Fibroblast of skin of right quadriceps (primary cell): Measurements from ENCODE around the gene TMEM270.

Experiments used
- DNase-seq: peaks from one replicate; pipeline ENCODE4 v3.0.0-alpha.2; 2013

The TMEM270 gene

DNA sequence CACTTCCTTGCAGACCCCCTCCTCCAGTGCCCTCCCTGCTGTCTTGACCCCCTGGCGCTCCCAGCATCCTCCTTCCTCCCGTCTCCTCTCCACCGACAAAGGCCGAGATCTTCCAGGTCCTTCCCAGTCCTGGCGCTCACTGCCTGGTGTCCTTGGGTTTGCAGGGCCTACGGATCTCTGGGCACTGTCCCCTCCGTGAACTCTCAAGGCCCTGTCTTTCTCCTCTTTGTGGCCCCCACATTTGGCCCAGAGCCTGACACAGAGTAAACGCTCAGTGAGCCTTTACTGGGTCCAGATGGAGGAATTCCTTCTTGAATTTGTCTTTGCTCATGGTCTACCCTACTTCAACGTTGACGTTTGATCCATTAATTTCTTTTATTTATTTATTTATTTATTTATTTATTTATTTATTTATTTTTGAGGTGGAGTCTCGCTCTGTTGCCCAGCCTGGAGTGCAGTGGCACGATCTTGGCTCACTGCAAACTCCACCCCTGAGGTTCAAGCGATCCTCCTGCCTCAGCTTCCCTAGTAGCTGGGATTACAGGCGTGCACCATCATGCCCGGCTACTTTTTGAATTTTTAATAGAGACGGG, 29.7 kb downstream of the TMEM270 start:
- DNase-seq, result no peak

DNA sequence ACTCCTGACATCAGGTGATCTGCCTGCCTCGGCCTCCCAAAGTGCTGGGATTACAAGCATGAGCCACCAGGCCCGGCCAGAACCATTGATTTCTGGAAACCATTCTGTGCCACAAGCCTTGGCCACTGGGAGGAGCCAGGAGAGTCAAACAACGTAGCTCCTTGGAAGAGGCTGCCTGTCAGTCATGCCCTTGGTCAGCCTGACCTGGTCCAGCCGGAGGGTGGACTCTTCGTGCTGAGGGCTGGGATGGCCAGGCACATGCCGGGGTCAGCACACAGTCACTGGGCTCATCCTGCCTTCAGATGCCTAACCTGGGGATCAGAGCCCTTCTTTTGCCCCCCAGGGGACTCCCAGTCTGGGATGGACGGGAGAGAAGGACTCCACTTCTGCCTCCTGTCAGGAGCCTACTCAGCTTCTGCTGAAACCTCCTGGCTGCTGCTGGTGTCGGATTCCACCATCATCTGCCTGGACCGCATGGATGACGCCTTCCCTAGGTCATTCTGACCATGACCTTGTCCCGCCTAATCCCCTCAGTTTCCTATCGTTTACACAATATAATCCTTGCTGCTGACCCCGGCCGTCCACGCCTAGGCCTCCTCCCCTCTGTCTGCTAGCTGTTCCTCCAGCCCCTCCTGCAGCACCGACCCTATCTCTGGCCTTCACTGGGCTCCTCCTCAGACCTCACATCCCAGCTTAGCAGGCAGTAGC, 30.4 kb downstream of the TMEM270 start:
- no peak for DNase-seq

DNA sequence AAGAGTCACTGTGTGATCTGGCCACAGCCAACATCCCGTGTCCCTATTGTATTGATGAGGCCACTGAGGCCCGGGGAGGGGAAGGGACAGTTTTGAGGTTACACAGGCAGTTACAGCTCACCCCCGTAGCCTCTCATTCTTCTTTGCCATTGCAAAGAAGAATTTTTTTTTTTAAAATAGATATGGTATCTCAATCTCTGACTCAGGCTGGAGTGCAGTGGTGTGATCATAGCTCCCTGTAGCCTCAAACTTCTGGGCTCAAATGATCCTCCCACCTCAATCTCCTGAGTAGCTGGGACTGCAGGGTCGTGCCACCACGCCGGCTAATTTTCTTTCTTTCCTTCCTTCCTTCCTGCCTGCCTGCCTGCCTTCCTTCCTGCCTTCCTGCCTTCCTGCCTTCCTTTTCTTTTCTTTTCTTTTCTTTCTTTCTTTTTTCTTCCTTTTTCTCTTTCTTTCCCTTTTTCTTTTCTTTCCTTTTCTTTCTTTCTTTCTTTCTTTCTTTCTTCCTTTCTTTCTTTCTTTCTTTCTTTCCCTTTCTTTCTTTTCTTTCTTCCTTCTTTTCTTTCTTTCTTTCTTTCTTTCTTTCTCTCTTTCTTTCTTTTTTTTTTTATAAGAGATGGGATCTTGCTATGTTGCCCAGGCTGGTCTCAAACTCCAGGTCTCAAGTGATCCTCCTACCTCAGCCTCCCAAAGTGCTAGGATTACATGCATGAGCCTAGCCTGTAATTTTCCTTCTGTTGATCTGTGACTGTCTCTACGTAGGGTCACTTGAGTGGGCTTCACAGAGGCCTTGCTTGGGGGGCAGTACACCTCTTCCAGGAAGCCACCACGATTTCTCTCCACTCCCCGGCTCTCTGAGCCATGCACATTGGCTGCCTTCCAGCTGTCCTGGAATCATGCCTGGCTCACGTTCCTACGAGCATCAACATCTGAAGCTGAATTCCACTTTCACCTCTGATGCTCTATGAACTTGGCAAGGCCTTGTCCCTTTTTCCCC, 31.3 kb downstream of the TMEM270 start:
- DNase-seq, result peak; percentile 80

DNA sequence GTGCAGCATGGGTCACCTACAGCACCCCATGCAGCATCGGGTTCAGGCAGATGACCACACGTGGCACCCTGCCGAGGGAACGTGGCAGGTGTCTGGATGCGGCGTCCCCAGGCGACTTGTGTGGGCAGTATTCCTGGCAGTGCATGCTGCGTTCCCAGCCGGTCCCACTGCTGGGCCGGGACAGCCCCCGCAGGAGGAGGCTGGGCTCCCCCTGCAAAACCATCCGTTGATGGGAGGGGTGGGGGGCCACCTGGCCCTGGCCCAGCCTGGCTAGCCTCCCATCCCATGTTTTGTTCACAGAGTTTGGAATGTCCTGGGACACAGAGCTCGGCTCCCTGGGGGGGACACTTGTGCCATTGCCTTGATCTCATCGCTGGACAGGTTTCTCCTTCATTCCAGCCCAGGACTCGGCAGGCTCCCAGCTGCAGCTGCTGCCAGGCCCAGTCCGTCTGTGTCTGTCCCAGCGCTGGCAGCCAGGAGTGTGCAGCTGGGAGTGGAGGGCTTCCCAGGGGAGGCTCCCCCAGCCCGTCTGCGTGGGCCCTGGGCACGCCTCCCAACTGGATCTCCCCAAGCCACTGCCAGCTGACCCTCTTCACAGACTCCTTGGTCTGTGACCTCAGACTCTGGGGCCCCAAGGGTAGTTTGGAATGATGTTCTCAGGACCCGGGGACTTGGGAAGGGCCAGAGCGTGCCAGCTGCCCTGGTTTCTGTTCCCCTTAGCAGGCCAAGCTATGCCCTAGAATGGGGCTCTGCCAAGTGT, 32.6 kb downstream of the TMEM270 start:
- no peak for DNase-seq

DNA sequence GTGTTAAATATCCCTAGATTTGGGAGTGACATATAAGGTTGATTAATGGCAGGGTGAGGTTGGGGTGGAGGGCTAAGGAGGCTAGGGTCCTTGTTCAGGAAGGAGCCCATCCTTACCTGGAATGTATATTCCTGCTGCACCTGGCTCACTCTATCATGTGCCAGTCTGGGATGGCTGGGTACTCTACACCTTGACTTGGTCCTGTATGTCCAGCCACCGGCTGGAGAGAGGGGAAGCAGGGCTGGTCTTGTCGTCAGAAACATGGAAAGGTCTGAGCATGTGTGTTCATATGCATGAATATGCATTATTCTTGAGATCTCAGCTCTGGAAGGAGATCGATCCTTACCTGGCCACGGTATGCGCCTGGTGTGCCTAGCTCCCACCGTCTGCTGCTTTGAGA, 33.2 kb downstream of the TMEM270 start:
- DNase-seq, result no peak

DNA sequence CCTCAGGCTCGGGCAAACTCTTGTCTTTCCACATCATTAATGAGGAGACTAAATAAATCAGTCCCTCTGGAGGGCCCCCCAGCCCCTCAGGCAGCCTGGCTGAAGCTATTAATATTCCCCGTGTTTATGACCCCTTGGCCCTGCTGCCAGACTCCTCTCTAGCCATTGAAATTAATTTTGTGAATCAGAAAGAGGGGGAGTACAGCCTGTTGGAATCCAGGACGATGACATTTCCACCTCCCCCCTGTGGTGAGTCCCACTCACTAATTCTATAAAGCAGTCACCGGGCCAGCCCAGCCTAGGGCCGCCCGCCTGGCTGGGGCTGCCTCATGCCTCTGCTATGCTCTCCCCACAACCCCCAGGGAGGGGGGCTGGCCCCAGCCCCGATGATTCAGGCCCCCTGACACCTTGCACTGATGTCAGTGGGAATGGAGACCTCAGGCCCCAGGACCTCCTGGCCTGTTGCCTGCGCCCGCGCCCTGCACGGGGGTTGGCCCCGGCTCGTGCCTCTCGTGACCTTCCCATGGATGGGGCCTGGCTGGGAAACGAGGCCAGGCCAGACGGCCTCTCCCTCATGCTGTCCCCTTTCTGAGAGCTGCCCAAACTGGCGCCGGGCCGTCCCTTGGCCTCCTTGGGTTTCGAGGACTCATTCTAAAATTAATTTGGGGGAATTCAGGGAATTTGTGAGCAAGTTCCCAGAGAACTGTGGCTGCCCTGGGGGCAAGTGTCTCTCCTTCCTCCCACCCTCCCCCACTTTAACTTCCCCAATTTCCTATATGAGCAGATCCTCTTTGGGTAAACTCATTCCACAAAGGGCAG, 34.0 kb downstream of the TMEM270 start:
- peak; percentile 99 for DNase-seq

DNA sequence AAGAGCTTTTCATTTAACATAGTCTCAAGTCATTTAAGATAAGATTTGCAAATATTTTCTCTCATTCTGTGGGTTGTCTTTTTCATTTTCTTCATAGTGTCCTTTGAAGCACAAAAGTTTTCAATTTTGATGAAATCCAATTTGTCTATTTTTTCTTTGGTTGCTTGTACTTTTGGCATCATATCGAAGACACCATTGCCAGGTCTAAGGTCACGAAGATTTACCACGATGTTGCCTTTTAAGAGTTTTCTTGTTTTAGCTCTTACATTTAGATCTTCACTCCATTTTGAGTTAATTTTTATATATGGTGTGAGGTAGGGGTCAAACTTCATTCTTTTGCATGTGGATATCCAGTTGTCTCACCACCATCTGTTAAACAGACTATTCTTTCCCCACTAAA, 34.7 kb downstream of the TMEM270 start:
- DNase-seq, result no peak

DNA sequence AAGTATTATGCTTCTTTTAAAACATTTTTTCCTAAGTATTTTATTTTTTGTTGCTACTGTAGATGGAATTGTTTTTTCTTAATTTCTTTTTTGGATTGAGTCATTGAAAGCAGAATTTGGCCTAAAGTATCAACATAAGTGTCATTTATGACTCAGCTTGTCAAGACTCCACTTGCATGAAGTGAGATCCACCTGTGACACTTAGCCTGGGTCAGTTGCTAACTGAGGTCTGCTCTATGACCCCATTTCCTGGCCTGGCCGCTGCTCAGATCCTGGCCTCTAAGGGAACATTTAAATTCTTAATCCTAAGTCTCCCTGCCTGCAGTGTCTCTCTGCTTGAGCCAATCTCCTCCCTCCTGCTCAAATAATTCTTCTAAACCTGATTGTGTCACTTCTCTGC, 35.5 kb downstream of the TMEM270 start:
- DNase-seq, result no peak

DNA sequence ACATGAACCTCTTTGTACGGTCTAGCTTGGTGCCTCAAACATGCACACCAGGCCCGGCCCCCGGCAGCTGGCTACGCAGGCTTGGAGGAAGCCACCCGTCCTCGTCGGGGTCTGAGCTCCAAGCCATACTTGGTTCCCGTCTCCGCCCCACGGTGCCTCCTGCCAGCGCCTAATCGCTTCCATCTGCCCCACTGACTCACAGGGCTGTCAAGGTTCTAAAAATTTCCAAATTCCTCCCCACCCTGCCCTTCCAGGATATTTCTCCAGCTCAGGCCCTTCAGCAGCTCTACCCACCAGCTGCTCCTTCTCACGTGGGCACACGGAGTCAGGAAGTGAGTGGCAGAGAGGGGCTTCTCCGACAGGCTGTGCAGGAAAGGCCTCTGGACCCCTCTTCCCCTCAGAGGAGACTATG, 38.8 kb downstream of the TMEM270 start:
- DNase-seq, result peak; percentile 96

DNA sequence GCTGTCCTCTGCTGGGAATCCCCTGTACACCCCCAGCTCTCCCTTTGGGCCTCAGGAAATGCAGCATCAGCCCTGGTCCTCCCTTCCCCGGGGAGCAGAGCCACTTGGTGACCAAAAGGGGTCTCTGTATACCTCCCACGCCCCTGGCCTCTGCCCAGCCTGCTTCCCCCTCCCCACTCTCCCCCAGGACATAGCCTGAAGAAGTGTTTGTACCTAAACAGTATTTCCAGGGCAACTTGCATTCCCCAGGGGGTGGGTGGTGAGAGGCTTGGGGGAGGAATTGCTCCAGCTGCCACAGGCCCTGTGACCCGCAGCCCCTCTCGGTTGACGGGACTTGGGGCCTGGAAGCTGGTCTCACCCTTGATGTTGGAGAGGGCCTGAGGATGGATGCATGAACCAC, 39.3 kb downstream of the TMEM270 start:
- peak; percentile 53 for DNase-seq

DNA sequence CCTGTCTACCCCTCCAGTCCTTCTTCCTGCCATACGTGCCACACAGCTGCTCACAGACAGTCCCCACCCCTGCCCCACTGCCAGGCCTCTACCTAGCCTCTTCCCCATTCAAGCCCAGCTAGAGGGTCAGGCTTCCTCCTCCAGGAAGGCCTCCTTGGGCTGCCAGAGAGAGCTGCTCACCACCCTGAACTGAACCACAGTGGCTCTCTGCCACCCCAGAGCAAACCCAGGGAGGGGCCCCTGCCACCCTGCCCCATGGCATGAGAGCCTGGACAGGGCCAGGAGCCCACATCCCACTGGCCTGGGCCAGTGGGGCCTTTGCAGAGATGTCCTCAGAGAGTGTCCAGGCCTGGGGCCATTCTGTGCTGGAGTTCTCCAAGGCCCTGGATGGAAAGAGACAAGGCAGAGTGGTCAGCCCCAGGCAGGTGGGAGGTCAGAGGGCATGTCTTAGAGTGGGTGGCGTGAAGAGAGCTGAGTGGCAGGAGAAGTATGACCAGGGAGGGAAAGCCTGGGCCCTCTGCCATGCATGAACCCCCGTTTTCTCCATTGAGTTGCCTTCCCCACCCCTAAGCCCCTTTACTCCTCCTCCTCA, 40.4 kb downstream of the TMEM270 start:
- DNase-seq, result no peak

DNA sequence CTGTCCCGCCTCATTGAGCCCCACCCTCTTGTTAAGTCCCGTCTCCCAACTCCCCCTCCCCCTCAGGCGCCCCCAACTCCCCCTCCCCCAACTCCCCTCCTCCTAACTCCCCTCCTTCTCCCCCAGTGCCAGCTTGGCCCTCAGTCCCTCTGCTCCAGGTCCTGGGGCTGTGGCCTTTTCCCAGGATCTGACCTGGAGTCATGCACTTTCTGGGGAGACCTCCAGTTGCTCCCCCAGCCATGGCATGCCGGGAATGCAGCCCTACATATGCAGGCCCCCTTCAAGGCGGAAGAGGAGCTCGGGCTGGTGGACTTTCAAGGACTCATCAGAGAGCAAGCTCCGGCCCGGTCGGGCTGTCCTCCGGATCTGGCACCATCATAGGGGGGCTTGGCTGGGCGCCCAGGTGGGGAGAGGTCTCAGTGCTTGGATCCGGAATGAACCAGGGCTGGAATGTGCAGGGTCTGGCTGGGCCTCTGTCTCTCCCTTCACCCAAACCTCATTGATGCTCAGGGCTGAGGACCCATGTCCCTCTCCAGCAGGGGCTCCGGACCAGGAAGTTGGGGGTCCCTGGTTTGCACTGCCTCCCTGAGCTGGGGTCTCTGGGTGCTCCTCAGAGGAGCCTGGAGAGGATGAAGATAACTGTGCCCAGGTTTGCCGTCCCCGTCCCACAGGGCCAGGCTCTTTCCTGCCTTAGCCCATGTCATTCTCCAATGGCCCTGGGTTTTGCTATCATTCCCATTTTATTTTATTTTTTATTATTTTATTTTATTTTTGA, 41.1 kb downstream of the TMEM270 start:
- no peak for DNase-seq

DNA sequence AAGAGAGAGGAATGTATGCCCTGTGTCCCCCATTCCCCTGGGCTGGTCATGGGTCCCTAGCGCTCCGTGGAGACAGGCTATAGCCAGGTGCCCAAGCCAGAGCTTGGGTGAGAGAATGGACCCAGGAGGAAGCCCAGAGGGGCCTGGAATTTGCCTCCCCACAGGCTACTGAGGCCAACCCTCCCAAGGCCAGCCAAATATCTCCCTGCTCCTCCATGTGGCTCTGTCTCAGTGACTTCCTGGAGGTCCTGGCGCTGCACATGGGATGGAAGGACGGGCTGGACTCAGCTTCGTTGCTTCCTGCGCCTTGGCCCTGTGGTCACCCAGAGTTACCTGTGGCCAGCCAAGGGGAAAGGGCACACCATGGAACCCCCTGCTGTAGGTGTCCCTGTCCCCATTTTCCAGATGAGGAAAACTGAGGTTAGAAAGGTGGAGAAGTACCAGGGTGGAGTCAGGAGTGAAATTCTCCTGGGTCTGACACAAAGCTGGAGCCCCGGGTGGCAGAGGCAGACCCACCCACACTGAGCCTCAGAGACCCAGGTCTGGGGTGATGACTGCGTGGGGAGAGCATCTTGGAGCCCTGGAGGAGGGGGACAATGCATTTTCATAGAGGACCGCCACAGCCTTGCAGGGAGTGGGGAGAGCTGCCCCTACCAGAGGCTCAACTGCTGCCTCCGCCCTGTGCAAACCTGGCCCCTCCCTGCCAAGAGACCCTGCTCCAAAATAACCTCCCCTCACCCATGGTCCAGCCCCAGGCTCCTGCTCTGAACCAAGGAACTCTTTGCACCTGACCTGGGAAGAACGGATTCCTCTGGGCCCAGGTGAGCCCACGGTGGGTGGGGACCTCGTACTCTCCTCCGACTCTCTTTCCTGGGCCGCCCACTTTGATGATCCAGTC, 42.6 kb downstream of the TMEM270 start:
- no peak for DNase-seq

DNA sequence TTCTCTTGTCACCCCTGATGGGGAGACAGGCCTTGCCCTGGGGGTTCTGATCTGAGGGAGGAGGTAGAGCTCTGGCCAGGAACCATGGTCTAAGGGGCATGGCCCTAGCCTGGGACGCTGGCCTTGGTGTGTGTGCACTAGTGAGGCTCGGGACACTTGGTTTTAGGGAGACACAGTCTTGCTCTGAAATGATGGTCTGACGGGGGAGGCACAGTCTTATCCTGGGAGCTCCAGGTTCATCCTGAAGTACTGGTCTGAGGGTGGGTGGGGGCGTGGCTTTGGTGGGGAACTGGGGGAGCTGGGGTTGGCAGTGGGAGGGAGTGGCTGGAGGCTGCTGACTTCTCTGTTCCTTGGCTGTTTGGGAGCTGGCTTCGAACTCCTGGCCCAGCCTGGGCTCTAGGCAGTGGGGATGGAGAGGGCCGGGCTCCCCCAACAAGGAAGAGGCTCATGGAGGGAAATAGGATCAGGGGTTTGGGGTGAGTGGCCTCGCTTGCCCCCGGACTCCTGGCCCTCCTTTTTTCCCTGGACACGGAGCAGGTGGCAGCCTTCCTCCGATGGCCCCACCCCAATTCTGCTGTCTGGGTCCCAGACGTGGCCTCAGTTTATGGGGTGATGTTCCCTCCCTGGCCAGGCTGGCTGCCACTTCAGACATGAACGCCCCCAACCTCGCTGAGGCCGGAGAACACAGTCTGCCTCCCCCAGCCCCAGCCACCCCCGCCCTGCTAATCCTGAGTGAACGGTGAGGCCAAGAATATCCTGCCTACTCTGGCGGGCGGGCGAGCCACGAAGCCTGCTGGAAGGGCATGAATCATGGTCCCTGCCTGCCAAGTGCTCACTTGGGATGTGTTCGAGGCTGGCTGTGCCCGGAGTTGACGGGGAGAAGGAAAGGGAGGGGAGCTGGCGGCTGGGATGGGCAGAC, 43.5 kb downstream of the TMEM270 start:
- peak; percentile 58 for DNase-seq

DNA sequence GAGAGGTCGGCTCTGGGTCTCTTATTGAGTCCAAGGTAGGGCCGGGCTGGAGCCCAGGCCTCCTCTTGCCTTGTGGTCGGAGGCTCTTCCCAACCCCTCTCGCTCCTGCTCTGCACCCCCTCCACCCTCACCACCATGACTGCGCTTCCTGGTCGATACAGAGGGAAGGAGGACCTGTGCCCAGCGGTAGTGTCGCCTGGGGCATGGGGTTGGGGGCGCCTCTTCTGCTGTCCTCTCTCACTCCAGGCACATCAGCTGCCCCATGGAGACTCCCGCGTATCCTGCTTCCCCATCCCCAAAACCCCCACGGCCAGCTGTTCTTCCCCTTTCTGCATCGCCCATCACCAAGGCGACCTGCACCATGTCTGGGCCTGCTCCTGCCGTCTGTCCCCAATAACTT, 44.4 kb downstream of the TMEM270 start:
- DNase-seq, result no peak

DNA sequence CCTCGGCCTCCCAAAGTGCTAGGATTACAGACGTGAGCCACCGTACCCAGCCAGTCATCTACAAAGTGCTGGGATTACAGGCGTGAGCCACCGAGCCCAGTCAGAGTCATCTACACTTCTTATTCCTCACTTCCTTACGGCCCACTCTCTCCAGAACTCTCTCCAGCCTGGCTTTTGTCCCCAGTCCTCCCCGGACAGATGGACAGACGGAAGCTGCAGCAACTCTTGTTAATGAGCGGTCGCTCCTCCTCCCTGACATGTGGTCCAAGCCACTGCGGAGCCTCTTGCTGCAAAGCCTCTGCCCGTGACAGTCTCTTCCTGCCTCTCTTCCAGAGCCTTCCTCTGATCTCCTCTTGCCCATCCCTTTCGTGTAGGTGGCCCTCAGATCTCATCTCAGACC, 45.9 kb downstream of the TMEM270 start:
- DNase-seq, result no peak

DNA sequence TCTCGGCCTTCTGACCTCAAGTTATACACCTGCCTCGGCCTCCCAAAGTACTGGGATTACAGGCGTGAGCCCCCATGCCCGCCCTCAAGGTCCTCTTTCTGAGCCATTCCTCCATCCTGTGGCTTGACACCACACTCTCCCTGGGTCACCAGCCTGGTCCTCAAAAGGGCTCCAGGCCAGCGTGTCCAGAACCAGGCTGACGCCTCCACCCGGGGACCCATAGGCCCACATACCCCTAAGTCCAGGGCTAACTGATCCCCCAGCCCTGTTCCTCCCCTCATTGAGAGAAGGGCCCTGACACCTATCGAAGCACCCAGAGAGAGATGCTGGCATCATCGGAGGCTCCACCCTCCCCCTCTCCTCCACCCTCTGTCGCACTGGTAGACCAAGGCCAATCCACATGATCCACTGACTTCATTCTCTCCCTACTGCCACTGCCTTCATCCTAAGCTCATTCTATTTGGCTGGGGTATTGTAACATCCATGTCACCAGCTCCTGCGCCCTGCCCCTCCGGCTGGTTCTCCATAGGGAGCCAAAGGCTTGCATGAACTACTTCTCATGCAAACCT, 46.7 kb downstream of the TMEM270 start:
- no peak for DNase-seq

DNA sequence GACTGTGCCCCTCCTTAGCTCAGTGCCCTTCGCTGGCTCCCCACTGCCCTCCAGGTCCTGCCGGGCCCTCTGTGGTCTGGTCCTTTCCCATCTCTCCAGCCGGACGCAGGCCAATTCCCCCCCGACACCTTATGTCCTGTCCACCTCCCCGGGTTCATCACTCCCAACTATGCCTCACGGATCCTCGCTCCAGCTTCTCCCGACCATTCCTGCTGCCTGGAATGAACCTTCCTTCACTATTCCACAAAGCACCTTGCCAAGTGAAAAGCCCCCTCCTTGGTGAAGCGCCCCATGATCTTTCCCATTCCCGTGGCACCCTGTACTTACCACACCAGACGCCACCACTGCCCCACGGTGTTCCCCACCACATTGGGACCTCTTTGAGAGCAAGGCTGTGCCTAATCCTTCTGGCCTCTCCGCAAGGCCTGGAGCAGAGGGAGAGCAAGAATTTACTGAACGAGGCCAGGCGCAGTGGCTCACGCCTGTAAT, 47.2 kb downstream of the TMEM270 start:
- DNase-seq, result no peak
